IMR-90 (cell line): ENCODE results near the gene COX14.

Source experiments
- CEBPB ChIP-seq: IDR thresholded peaks from 2 replicates; pipeline ENCODE4 v1.6.1; 2012; ENCODE audit warnings: low read depth, low read length, improper control_type of control experiment
- CHD1 ChIP-seq: IDR thresholded peaks from 2 replicates; pipeline ENCODE4 v1.6.1; 2012; ENCODE audit warnings: low read depth, low read length, improper control_type of control experiment
- FOS ChIP-seq: fragments of 150-350 bp; IDR thresholded peaks from 2 replicates; pipeline ENCODE4 v1.6.1; 2016; ENCODE audit warnings: low read depth, low read length
- MAFK ChIP-seq: IDR thresholded peaks from 2 replicates; pipeline ENCODE4 v1.6.1; 2012; ENCODE audit warnings: low read depth, low read length, improper control_type of control experiment
- MXI1 ChIP-seq: IDR thresholded peaks from 2 replicates; pipeline ENCODE4 v1.6.1; 2012; ENCODE audit warnings: low read depth, mild to moderate bottlenecking, low read length, moderate library complexity, borderline replicate concordance
- POLR2A ChIP-seq: IDR thresholded peaks from 2 replicates; pipeline ENCODE4 v1.6.1; 2012; ENCODE audit warnings: mild to moderate bottlenecking, low read depth, low read length
- RAD21 ChIP-seq: IDR thresholded peaks from 2 replicates; pipeline ENCODE4 v1.6.1; 2012; ENCODE audit warnings: low read length, improper control_type of control experiment
- RFX5 ChIP-seq: IDR thresholded peaks from 2 replicates; pipeline ENCODE4 v1.8.0; 2012; ENCODE audit warnings: low read depth, mild to moderate bottlenecking, low read length, moderate library complexity
- SMC3 ChIP-seq: fragments of 150-350 bp; IDR thresholded peaks from 2 replicates; pipeline ENCODE4 v1.6.1; 2016; ENCODE audit warnings: low read depth, mild to moderate bottlenecking, antibody characterized with exemption, low read length, moderate library complexity
- TF ChIP-seq, protein P1 (sequence below): conservative IDR thresholded peaks from 2 replicates; pipeline ENCODE4 v1.5.1; 2012; ENCODE audit warnings: mild to moderate bottlenecking, low read depth, low read length, improper control_type of control experiment
- TF ChIP-seq, protein P2 (sequence below): fragments of 150-350 bp; IDR thresholded peaks from 2 replicates; pipeline ENCODE4 v1.6.1; 2017; ENCODE audit warnings: mild to moderate bottlenecking, antibody characterized with exemption, low read length, low read depth
- TF ChIP-seq, protein P3 (sequence below): fragments of 150-350 bp; IDR thresholded peaks from 2 replicates; pipeline ENCODE4 v1.6.1; 2016; ENCODE audit warnings: low read depth, mild to moderate bottlenecking, low read length, moderate library complexity, borderline replicate concordance

DNA sequence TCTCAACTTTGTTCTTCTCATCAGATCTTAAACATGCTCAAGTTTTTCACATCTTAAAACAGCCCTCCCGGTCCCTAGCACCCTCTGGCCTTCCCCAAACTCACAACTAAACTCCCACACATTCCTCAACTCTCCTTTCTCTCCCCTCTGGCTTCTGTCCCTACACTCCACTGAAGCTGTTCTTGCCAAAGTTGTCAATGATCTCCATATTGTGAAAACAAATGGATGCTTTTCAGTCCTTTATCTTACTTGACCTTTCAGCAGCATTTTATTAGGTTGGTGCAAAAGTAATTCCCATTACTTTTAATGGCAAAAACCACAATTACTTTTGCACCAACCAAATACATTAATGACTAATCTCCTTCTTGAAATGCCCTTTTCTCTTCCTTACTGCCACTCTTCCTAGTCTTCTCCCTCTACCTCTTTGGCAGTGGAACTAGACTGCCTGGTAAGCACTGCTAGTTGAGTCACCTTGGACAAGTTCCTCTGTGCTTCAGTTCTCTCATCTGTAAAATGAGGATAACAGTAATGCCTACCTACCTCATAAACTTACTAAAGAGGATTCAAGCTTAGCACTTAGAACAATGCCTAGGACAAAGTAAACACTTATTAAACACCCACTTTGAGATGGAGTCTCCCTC, 39.1 kb downstream of the COX14 start:
- TF ChIP-seq, protein P1, sequence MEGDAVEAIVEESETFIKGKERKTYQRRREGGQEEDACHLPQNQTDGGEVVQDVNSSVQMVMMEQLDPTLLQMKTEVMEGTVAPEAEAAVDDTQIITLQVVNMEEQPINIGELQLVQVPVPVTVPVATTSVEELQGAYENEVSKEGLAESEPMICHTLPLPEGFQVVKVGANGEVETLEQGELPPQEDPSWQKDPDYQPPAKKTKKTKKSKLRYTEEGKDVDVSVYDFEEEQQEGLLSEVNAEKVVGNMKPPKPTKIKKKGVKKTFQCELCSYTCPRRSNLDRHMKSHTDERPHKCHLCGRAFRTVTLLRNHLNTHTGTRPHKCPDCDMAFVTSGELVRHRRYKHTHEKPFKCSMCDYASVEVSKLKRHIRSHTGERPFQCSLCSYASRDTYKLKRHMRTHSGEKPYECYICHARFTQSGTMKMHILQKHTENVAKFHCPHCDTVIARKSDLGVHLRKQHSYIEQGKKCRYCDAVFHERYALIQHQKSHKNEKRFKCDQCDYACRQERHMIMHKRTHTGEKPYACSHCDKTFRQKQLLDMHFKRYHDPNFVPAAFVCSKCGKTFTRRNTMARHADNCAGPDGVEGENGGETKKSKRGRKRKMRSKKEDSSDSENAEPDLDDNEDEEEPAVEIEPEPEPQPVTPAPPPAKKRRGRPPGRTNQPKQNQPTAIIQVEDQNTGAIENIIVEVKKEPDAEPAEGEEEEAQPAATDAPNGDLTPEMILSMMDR = no peak
- no peak for TF ChIP-seq CHD1
- TF ChIP-seq, protein P2, sequence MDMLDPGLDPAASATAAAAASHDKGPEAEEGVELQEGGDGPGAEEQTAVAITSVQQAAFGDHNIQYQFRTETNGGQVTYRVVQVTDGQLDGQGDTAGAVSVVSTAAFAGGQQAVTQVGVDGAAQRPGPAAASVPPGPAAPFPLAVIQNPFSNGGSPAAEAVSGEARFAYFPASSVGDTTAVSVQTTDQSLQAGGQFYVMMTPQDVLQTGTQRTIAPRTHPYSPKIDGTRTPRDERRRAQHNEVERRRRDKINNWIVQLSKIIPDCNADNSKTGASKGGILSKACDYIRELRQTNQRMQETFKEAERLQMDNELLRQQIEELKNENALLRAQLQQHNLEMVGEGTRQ = no peak
- TF ChIP-seq FOS = no peak
- no peak for TF ChIP-seq SMC3
- TF ChIP-seq POLR2A = no peak
- TF ChIP-seq, protein P3, sequence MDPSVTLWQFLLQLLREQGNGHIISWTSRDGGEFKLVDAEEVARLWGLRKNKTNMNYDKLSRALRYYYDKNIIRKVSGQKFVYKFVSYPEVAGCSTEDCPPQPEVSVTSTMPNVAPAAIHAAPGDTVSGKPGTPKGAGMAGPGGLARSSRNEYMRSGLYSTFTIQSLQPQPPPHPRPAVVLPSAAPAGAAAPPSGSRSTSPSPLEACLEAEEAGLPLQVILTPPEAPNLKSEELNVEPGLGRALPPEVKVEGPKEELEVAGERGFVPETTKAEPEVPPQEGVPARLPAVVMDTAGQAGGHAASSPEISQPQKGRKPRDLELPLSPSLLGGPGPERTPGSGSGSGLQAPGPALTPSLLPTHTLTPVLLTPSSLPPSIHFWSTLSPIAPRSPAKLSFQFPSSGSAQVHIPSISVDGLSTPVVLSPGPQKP = no peak
- TF ChIP-seq RFX5 = no peak
- TF ChIP-seq MXI1 = no peak
- no peak for TF ChIP-seq MAFK
- no peak for TF ChIP-seq CEBPB
- TF ChIP-seq RAD21 = no peak
